Suppressor macrophage treated with lipopolysaccharide for 4 hours (primary cell): Measurements from ENCODE around the gene PDE6H.

Source experiments
- DNase-seq: peaks from one replicate; pipeline ENCODE4 v3.0.0-alpha.2; 2020

Gene PDE6H

DNA sequence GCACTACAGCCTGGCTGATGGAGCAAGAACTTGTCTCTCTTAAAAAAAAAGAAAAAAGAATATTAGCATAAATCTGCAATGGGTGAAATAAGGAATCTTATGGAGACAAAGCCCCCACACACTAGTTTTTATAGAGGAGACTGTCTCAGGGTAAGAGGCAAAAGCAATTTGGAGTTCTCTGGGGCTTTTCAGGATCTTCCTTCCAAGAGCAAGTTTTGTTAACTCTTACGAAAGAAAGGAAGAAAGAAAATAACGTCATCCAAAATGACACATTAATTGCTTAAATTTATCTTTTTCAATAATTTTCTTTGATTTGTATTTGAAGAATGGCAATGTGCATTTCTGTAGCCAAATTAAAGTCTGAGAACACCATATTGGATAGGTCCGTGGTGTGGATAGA is 3.8 kb downstream of the PDE6H start:
- peak; percentile 54 for DNase-seq

- DNase-seq, result no peak
Observed at GRCh38 chr12:14979468-14979867, 6.6 kb downstream of the PDE6H start.

GRCh38 chr12:14981049-14981448 is 8.2 kb downstream of the PDE6H start:
- DNase-seq, result peak; percentile 92

DNA sequence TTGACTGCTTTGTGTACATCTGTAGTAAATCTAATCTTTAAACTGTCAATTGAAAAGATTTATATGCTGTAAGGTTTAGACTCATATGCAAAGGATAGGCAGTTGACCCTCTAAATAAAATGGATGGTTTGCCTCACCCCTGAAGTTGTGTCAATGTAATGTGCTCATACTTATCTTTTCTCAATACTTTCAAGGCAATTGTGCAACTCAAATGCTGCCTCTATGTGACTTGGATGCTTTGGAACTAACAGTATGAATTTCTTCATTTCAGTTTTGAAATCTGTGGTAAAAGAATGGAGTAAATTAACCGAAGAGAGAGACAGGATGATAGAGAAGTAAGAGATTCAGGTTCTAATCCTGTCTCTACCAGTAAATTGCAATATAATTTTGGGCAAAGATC is 9.7 kb downstream of the PDE6H start:
- peak; percentile 91 for DNase-seq

GRCh38 chr12:14982991-14983390 is 10.1 kb downstream of the PDE6H start:
- no peak for DNase-seq

DNA sequence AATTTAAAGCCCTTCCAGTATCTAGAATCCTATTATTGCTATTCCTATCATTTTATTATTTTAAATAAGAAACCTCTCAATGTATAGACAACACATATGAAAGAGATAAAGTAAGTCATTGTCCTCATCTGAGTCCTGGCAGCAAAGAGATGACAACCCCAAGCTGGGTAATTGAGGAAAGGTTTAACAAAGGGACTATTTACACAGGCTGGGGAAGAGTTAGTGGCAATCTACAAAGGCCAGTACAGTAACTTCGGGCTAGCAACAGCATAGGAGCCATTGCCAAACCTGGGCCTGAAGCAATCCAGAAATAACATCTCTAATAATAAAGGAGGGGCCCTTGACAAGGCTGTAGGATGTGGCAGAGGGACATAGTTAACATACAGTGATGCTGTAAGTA is 11.2 kb downstream of the PDE6H start:
- no peak for DNase-seq

GRCh38 chr12:14984766-14985285 is 12.0 kb downstream of the PDE6H start:
- DNase-seq, result no peak

DNA sequence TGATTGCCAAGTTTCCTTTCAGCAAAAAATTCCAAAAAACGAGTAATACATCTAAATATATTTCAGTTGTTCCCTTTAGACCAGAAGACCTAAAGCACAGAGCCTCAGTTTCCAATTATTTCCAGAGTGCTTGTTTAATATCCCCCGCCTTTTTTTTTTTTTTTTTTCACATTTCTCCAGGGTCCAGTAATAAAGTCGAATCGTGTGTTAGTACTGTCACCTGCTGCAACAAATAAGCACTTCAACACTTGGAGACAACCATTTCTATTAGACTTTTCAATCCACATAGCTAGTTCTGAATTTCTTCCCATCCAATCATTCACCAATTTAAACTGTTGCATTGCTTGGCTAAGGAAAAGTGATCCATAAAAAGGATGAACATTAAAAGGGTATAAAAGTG is 13.6 kb downstream of the PDE6H start:
- no peak for DNase-seq

DNA sequence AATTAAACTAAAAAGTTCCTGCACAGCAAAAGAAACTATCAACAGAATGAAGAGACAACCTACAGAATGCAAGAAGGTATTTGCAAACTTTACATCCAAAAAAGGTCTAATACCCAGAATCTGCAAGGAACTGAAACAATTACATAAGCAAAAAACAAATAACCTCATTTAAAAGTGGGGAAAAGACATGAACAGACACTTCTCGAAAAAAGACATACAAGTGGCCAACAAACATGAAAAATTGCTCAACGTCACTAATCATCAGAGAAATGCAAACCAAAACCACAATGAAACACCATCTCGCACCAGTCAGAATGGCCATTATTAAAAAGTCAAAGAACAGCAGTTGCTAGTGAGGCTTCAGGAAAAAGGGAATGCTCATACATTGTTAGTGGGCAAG is 15.2 kb downstream of the PDE6H start:
- DNase-seq, result peak; percentile 83

GRCh38 chr12:14989790-14990189 is 16.9 kb downstream of the PDE6H start:
- DNase-seq, result no peak

DNA sequence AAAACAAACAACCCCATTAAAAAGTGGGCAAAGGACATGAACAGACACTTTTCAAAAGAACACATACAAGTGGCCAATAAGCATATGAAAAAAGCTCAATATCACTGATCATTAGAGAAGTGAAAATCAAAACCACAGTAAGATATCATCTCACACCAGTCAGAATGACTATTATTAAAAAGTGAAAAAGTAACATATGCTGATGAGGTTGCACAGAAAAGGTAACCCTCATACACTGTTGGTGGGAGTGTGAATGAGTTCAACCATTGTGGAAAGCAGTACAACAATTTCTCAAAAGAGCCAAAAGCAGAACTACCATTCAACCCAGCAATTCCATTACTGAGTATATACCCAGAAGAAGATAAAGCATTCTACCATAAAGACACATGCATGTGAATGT is 18.2 kb downstream of the PDE6H start:
- no peak for DNase-seq

- DNase-seq, result no peak
Observed at GRCh38 chr12:14992673-14993072, 19.8 kb downstream of the PDE6H start.

- DNase-seq, result no peak
Observed at GRCh38 chr12:14993117-14993516, 20.3 kb downstream of the PDE6H start.

GRCh38 chr12:14993537-14994266 is 20.9 kb downstream of the PDE6H start:
- DNase-seq, result peak; percentile 67

DNA sequence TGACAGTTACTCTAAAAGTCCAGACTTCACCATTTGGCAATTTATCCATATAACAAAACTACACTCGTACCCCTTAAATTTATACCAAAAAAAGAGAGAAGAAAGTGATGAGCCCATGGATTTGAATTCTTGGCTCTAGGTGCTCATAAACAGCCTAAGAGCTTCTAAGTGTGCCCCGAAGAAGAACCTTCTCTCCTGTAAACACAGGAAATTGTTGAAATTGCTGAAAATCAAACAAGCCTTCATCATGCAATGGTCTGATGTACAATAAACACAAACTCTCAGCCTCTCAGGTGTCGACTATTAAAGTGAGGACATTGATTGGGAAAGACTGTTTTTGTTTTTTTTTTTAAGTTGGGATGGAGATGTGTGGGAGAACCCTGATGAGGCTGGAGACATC is 21.8 kb downstream of the PDE6H start:
- DNase-seq, result no peak

GRCh38 chr12:14995583-14996425 is 23.0 kb downstream of the PDE6H start:
- DNase-seq, result peak; percentile 70

DNA sequence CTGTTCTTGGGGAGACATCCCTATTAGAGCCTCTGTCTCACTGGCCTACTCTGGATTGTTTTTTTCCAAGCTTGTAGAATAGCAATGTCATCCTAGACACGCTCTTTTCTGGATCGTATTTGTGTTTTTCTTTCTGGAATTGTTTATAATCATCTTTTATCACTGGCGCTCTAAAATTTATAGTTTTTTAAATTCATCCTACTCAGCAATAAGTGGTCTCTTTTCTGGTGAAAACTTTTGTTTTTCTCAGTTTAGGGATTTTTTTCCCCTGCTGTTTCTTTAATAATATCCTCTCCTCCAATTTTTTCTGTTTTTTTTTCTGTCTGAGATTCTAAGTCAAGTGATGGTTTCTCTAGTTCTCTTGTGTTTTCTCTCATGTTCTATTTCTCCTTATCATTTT is 25.2 kb downstream of the PDE6H start:
- DNase-seq, result no peak

GRCh38 chr12:14999021-14999694 is 26.3 kb downstream of the PDE6H start:
- no peak for DNase-seq

DNA sequence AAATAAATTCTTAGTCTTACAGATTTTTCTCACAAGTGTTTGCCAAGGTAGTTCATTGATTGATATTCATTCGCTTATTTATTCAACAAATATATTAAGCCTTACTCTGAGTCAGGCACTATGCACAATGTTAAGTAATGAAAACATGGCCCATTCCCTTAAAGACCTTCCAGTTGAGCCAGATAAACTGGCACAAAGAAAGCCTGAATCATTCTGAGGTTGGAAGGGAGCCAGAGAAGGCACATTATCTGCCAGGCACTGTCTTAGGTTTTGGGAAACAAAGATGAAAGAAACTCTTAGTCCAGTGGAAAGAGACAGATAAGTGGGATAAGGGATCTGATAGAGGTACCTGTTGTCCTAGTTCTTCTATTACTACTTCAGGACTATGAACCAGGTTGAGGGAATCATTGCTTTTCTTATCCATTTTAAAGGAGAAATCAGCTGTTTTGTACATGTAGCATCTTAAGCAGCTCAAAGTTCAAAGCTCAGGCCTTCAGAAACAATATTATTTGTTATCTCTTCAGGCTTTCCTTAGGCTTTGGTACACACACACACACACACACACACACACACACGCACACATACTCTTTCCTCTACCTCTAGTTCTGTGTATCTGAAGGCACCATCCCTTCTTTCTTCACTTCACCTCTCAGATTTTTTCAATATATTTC is 27.0 kb downstream of the PDE6H start:
- DNase-seq, result no peak

- DNase-seq, result no peak
Observed at GRCh38 chr12:15000575-15000974, 27.7 kb downstream of the PDE6H start.

DNA sequence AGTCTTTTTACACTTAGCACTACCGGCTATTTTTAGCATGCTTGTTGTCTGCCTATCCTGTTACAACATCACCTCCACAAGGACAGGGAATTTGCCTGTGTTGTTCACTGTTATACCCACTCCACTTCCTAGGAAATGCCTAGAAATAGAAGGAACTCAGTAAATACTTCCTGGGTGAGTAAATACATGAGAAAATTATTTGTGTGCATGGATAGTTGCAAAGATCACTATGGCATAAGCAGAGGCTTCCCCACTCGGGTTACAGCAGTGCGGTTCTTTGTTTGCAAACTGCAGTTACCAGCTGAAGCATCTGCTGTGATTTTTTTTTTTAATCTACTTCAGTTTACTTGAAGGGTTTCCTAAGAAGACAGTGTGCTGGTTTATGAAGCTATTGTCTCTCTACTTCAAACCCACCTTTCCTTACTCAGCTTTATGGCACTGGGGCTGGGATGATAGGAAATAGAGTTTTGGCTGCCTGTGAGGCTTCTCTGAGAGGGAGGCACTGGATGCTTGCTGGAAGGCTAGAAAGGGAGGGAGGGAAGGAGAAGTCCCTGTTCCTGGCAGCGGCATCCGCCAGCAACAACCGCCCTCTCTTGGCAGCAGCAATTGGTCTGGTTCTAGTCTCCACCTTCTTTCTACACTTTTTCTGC is 29.0 kb downstream of the PDE6H start:
- no peak for DNase-seq

- no peak for DNase-seq
Observed at GRCh38 chr12:15004421-15004820, 31.6 kb downstream of the PDE6H start.
